Panc1 (cell line): ENCODE measurements around the gene IGF2R.

Experiments used
- POLR2AphosphoS5 ChIP-seq: IDR thresholded peaks from 2 replicates; pipeline ENCODE4 v1.6.1; 2012; ENCODE audit warnings: mild to moderate bottlenecking, low read depth, low read length, moderate library complexity
- TCF7L2 ChIP-seq: IDR thresholded peaks from 2 replicates; pipeline ENCODE4 v1.6.1; 2011; ENCODE audit warnings: mild to moderate bottlenecking, low read depth, low read length, inconsistent platforms

- TF ChIP-seq POLR2AphosphoS5 (no peak), TCF7L2 (no peak)
Observed at GRCh38 chr6:160081398-160081797, 112.5 kb downstream of the IGF2R start.
